IPS DF 6.9 (cell line): ENCODE results near the gene HMG20A.

ENCODE experiments used
- DNase-seq: peaks from one replicate; pipeline ENCODE4 v3.0.0-alpha.2; 2013; ENCODE audit warnings: low read depth, low spot score
- H3K27ac ChIP-seq: one replicate; pipeline ENCODE4 v1.5.1; 2013; ENCODE audit warnings: low read length, control low read depth
- H3K27me3 ChIP-seq: 2 replicates; pipeline ENCODE4 v1.6.1; 2013; ENCODE audit warnings: mild to moderate bottlenecking, low read length; ENCODE audit not compliant: control insufficient read depth, insufficient read depth
- H3K36me3 ChIP-seq: 2 replicates; pipeline ENCODE4 v1.6.1; 2013; ENCODE audit warnings: low read length; ENCODE audit not compliant: control insufficient read depth, insufficient read depth
- H3K4me1 ChIP-seq: 2 replicates; pipeline ENCODE4 v1.6.1; 2013; ENCODE audit warnings: low read length; ENCODE audit not compliant: control insufficient read depth, insufficient read depth
- H3K4me3 ChIP-seq: 2 replicates; pipeline ENCODE4 v1.5.1; 2013; ENCODE audit warnings: mild to moderate bottlenecking, low read length
- H3K9me3 ChIP-seq: 2 replicates; pipeline ENCODE4 v1.6.1; 2013; ENCODE audit warnings: low read length, inconsistent platforms; ENCODE audit not compliant: control insufficient read depth, insufficient read depth
- WGBS: extraction: QIAGEN DNeasy Blood & Tissue Kit; methylation state at CpG from one replicate; pipeline ENCODE4 v1.1.7; 2013; ENCODE audit warnings: mixed read lengths, missing lambda C conversion rate; ENCODE audit not compliant: insufficient read length, insufficient coverage; 5-methylcytosine and 5-hydroxymethylcytosine counted together

The HMG20A gene

GRCh38 chr15:77530576-77530975 lies 109.9 kb downstream of the HMG20A start:
- Histone ChIP-seq H3K4me3 (no peak overlapping the region), H3K9me3 (no peaks in the 10 kb centered on the region), H3K27me3 (no peaks in the 10 kb centered on the region), H3K4me1 (peaks cover 8% of the 10 kb centered on the region), H3K36me3 (no peaks in the 10 kb centered on the region), H3K27ac (no peak overlapping the region)
- DNase-seq: no peak
- WGBS: no CpG with 5 or more reads among the region's 7 CpGs

GRCh38 chr15:77531191-77532000 lies 110.7 kb downstream of the HMG20A start:
- Histone ChIP-seq H3K4me1 (peaks cover 10% of the 10 kb centered on the region), H3K4me3 (no peak overlapping the region), H3K9me3 (no peaks in the 10 kb centered on the region), H3K36me3 (no peaks in the 10 kb centered on the region), H3K27ac (no peak overlapping the region), H3K27me3 (no peaks in the 10 kb centered on the region)
- DNase-seq: no peak
- WGBS: no CpG with 5 or more reads among the region's 26 CpGs

- WGBS: no CpG with 5 or more reads among the region's 3 CpGs
- Histone ChIP-seq H3K4me1 (peaks cover 10% of the 10 kb centered on the region), H3K9me3 (no peaks in the 10 kb centered on the region), H3K27me3 (no peaks in the 10 kb centered on the region), H3K27ac (no peak overlapping the region), H3K36me3 (no peaks in the 10 kb centered on the region), H3K4me3 (no peak overlapping the region)
- no peak for DNase-seq
Measured at GRCh38 chr15:77532067-77532710, 111.5 kb downstream of the HMG20A start.

- H3K4me1 ChIP-seq: peaks cover 15% of the 10 kb centered on the region
- no peak overlapping the region for H3K4me3 ChIP-seq
- H3K36me3 ChIP-seq: no peaks in the 10 kb centered on the region
- H3K27ac ChIP-seq: no peak overlapping the region
- no CpG with 5 or more reads among the region's 7 CpGs for WGBS
- H3K9me3 ChIP-seq: no peaks in the 10 kb centered on the region
- no peaks in the 10 kb centered on the region for H3K27me3 ChIP-seq
- DNase-seq: no peak
Measured at GRCh38 chr15:77532846-77533245, 112.2 kb downstream of the HMG20A start.

- no CpG with 5 or more reads among the region's 13 CpGs for WGBS
Measured at GRCh38 chr15:77533578-77534430, 113.1 kb downstream of the HMG20A start.

More at GRCh38 chr15:77533578-77534430, 113.1 kb downstream of the HMG20A start:
- Histone ChIP-seq H3K27me3 (no peaks in the 10 kb centered on the region), H3K27ac (no peak overlapping the region), H3K9me3 (no peaks in the 10 kb centered on the region), H3K4me3 (no peak overlapping the region), H3K4me1 (peaks cover 15% of the 10 kb centered on the region), H3K36me3 (no peaks in the 10 kb centered on the region)
- no peak for DNase-seq
